BJ (cell line): ENCODE data around the gene PIAS1. TPM values are rescaled to one million over a fixed set of nuclear protein-coding genes. Genes with fewer than 3 reads are reported as not detected.

Experiments used
- CTCF ChIA-PET: fragments of 350-600 bp; formaldehyde crosslinking; extraction: SDS; loops from one replicate; lab custom pipeline; 2021; ENCODE audit warnings: antibody characterized with exemption, inconsistent platforms; lab: Yijun Ruan, JAX
- POLR2A ChIA-PET: fragments of 300-600 bp; sonication (Branson Sonifier 250); formaldehyde crosslinking; extraction: SDS; loops from one replicate; lab custom pipeline; 2021; ENCODE audit warnings: antibody characterized with exemption; lab: Charles Lee
- DNase-seq: peaks from one replicate; pipeline ENCODE4 v3.0.0-alpha.2; 2011; ENCODE audit warnings: low read depth
- H3K27me3 ChIP-seq: 2 replicates; pipeline ENCODE4 v1.6.0; 2011; ENCODE audit warnings: low read length; ENCODE audit not compliant: control insufficient read depth, insufficient read depth
- H3K36me3 ChIP-seq: 2 replicates; pipeline ENCODE4 v1.5.1; 2011; ENCODE audit warnings: low read length; ENCODE audit not compliant: control insufficient read depth, insufficient read depth
- H3K4me3 ChIP-seq: 2 replicates; pipeline ENCODE4 v1.5.1; 2011; ENCODE audit warnings: low read depth, mild to moderate bottlenecking, control low read depth, low read length
- polyA plus RNA-seq: library from polyadenylated mRNA; depleted of rRNA; stranded (reverse); fragments of >200 nt; gene quantifications from 2 replicates; pipeline ENCODE4 v1.2.3, GENCODE V29; 2011
- TF ChIP-seq, protein P1 (sequence below): IDR thresholded peaks from 2 replicates; pipeline ENCODE4 v1.5.1; 2011; ENCODE audit warnings: low read depth, mild to moderate bottlenecking, control low read depth, inconsistent platforms, low read length, moderate library complexity; ENCODE audit not compliant: insufficient read depth

The PIAS1 gene
- polyA plus RNA-seq, 1 experiment: 37.4 TPM

DNA sequence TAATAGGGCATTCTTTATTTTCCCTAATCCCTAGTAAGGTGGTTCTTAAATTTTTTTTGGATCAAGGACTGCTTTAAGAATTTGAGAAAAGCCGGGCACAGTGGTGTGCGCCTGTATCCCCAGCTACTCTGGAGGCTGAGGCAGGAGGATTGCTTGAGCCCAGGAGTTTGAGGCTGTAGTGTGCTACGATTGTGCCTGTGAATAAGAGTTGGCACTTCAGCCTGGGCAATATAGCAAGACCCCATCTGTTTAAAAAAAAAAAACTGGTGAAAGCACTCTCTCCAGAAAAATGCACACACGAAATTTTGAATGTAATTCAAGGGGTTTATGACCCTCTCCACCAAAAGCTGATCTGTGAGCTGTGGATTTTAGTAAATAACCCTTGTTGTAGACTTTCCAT lies 119.0 kb downstream of the PIAS1 start:
- CTCF ChIA-PET: interaction anchor here (0.6 to 1.3 kb wide), 2 partner anchors 9 to 219 kb away, joined by 3 read pairs; no protein-coding TSS in a partner anchor
- Histone ChIP-seq H3K36me3 (peaks cover 3% of the 10 kb centered on the region), H3K27me3 (no peaks in the 10 kb centered on the region), H3K4me3 (no peak overlapping the region)
- TF ChIP-seq, protein P1, sequence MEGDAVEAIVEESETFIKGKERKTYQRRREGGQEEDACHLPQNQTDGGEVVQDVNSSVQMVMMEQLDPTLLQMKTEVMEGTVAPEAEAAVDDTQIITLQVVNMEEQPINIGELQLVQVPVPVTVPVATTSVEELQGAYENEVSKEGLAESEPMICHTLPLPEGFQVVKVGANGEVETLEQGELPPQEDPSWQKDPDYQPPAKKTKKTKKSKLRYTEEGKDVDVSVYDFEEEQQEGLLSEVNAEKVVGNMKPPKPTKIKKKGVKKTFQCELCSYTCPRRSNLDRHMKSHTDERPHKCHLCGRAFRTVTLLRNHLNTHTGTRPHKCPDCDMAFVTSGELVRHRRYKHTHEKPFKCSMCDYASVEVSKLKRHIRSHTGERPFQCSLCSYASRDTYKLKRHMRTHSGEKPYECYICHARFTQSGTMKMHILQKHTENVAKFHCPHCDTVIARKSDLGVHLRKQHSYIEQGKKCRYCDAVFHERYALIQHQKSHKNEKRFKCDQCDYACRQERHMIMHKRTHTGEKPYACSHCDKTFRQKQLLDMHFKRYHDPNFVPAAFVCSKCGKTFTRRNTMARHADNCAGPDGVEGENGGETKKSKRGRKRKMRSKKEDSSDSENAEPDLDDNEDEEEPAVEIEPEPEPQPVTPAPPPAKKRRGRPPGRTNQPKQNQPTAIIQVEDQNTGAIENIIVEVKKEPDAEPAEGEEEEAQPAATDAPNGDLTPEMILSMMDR: no peak
- POLR2A ChIA-PET: no interaction called here
- no peak for DNase-seq

- Histone ChIP-seq H3K36me3 (peaks cover 3% of the 10 kb centered on the region), H3K4me3 (no peak overlapping the region), H3K27me3 (no peaks in the 10 kb centered on the region)
- no peak for DNase-seq
- TF ChIP-seq, protein P1: no peak
- ChIA-PET POLR2A (no interaction called here), CTCF (interaction anchor here (1.3 kb wide), 1 partner anchor 11 kb away, joined by 4 read pairs; no protein-coding TSS in a partner anchor)
Observed at GRCh38 chr15:68175526-68175925, 121.4 kb downstream of the PIAS1 start.

DNA sequence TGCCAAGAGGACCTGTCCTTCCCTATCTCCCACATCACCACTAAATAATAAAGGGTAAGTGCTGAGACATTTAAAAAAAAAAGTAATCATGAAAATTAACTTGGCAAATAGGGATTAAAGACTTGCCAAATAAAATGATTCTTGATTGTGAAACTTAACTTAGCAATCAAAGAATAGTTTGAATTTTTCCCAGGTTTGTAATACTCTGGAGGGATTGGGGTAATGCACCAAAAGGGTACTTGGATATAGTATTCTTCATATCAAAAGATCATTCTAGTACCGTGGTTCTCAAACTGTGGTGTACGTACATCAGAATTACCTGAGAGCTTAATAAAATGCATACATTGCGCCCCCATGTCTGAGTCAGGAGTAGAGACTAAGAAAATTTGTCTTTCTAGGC lies 122.5 kb downstream of the PIAS1 start:
- DNase-seq: no peak
- Histone ChIP-seq H3K4me3 (no peak overlapping the region), H3K36me3 (peaks cover 6% of the 10 kb centered on the region), H3K27me3 (no peaks in the 10 kb centered on the region)
- POLR2A ChIA-PET: no interaction called here
- TF ChIP-seq, protein P1: no peak
- CTCF ChIA-PET: no interaction called here

- Histone ChIP-seq H3K36me3 (peaks cover 4% of the 10 kb centered on the region), H3K27me3 (no peaks in the 10 kb centered on the region), H3K4me3 (no peak overlapping the region)
- TF ChIP-seq, protein P1: no peak
- POLR2A ChIA-PET: no interaction called here
- CTCF ChIA-PET: no interaction called here
- no peak for DNase-seq
Observed at GRCh38 chr15:68177742-68178141, 123.6 kb downstream of the PIAS1 start.

- H3K4me3 ChIP-seq: no peak overlapping the region
- ChIA-PET POLR2A (no interaction called here), CTCF (no interaction called here)
- H3K27me3 ChIP-seq: no peaks in the 10 kb centered on the region
- no peak for DNase-seq
- peaks cover 5% of the 10 kb centered on the region for H3K36me3 ChIP-seq
- TF ChIP-seq, protein P1: no peak
Observed at GRCh38 chr15:68183616-68184315, 129.7 kb downstream of the PIAS1 start.
